ENCODE measurements around the gene RASL11A.
"Not testable (repeated sequence)": the region's sequence is repeated elsewhere in the genome, so short reads cannot be mapped to it uniquely, and the experiment has no call there.

RASL11A gene

DNA sequence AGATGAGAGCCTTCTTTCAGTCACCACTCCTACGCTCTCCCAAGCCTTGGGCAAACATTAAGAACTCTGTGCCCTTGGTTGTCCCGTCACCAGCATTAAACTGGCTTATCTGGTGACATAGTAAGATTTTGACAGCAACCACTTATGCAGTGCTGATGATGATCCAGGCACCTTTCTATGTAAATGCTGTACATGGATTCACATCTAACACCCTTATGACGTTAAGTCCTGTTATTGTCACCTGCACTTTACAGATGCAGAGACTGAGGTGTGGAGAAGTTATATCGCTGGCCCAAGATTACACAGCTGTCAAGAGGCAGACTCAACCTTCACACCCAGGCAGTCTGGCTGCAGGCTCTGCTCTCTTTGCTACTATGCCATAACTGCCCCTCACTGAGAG, 25.0 kb downstream of the RASL11A start:
- Histone ChIP-seq H3K27me3 (ENCODE audit: low read depth) (no peaks in the 10 kb centered on the region), H3K9me3 (no peaks in the 10 kb centered on the region), H3K4me3 (no peak overlapping the region), H3K4me1 (no peaks in the 10 kb centered on the region), H3K36me3 (replicated peaks) (no peaks in the 10 kb centered on the region)
- in situ Hi-C loops (cut with MboI; ENCODE audit: low sequenced_read_pairs): no loop called here
- no peak for DNase-seq (ENCODE audit: low spot score in 2 of 2)

GRCh38 chr13:27296496-27296895, 25.9 kb downstream of the RASL11A start:
- no peaks in the 10 kb centered on the region for H3K9me3 ChIP-seq
- no peaks in the 10 kb centered on the region for H3K27me3 ChIP-seq (ENCODE audit: low read depth)

DNA sequence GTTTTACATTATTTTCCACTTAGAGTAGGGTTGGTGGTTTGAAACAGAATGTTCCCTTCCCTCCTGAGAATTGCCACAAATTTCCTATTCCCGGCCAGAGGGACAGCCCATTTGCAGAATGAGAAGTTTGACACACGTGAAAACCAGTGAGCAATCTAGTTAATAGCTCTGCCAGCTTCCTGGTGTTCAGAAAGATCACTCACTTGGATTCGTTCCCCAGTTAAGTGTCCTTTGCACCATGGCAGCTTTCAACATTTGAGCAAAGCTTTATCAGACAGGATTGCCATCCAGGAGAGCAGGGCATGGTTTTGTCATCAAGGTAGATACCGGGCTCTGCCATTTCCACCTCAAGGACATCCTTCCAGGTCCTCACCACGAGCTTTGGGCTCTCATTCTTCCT, 28.2 kb downstream of the RASL11A start:
- no peaks in the 10 kb centered on the region for H3K9me3 ChIP-seq
- no peaks in the 10 kb centered on the region for H3K4me1 ChIP-seq
- H3K27me3 ChIP-seq (ENCODE audit: low read depth): no peaks in the 10 kb centered on the region
- no peaks in the 10 kb centered on the region for H3K36me3 ChIP-seq (replicated peaks)
- in situ Hi-C loops (cut with MboI; ENCODE audit: low sequenced_read_pairs): no loop called here
- no peak for DNase-seq (ENCODE audit: low spot score in 2 of 2)
- no peak overlapping the region for H3K4me3 ChIP-seq

More at GRCh38 chr13:27296496-27296895, 25.9 kb downstream of the RASL11A start:
- no peak overlapping the region for H3K4me3 ChIP-seq
- DNase-seq (ENCODE audit: low spot score in 2 of 2): no peak
- H3K36me3 ChIP-seq (replicated peaks): no peaks in the 10 kb centered on the region
- H3K4me1 ChIP-seq: no peaks in the 10 kb centered on the region
- in situ Hi-C loops (cut with MboI; ENCODE audit: low sequenced_read_pairs): no loop called here

DNA sequence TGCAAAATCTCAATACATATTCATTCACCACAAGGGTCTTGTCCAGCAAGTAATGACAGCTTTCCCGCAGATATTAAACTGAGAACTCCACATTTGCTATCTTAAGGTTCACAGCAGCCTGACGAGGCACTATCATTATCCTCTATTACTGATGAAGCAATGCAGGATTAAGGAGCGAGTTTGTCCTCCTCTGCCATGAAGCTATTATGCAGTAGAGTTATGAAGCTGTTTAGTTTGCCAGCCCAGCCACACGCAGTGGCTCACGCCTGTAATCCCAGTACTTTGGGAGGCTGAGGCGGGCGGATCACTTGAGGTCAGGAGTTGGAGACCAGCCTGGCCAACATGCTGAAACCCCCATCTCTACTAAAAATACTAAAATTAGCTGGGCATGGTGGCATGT, 29.8 kb downstream of the RASL11A start:
- in situ Hi-C loops (cut with MboI; ENCODE audit: low sequenced_read_pairs); H3K27me3 ChIP-seq (ENCODE audit: low read depth); DNase-seq (ENCODE audit: low spot score in 2 of 2); H3K4me1 ChIP-seq; H3K4me3 ChIP-seq; H3K36me3 ChIP-seq (replicated peaks); H3K9me3 ChIP-seq: not testable (repeated sequence)

GRCh38 chr13:27300941-27301586, 30.4 kb downstream of the RASL11A start:
- Histone ChIP-seq H3K36me3 (replicated peaks) (no peaks in the 10 kb centered on the region), H3K4me1 (no peaks in the 10 kb centered on the region), H3K4me3 (no peak overlapping the region), H3K27me3 (ENCODE audit: low read depth) (no peaks in the 10 kb centered on the region), H3K9me3 (no peaks in the 10 kb centered on the region)
- DNase-seq (ENCODE audit: low spot score in 2 of 2): no peak
- in situ Hi-C loops (cut with MboI; ENCODE audit: low sequenced_read_pairs): no loop called here

GRCh38 chr13:27302643-27303262, 32.1 kb downstream of the RASL11A start:
- H3K4me1 ChIP-seq: no peaks in the 10 kb centered on the region
- in situ Hi-C loops (cut with MboI; ENCODE audit: low sequenced_read_pairs): no loop called here
- no peak for DNase-seq (ENCODE audit: low spot score in 2 of 2)

DNA sequence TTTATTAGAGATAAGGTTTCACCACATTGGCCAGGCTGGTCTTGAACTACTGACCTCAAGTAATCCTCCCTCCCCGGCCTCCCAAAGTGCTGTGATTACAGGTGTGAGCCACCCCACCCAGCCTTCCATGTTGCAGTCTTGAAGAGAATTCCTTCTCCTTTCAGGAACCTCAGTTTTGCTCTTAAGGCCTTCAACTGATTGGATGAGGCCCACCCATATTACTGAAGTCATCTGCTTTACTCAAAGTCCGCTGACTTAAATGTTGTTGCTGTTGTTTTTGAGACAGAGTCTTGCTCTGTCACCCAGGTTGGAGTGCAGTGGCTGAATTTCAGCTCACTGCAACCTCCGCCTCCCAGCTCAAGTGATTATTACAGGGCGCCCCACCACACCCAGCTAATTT, 33.5 kb downstream of the RASL11A start:
- Histone ChIP-seq H3K36me3 (replicated peaks) (no peaks in the 10 kb centered on the region), H3K4me1 (no peaks in the 10 kb centered on the region), H3K9me3 (no peaks in the 10 kb centered on the region), H3K27me3 (ENCODE audit: low read depth) (no peaks in the 10 kb centered on the region), H3K4me3 (no peak overlapping the region)
- in situ Hi-C loops (cut with MboI; ENCODE audit: low sequenced_read_pairs): no loop called here
- DNase-seq (ENCODE audit: low spot score in 2 of 2): no peak

More at GRCh38 chr13:27302643-27303262, 32.1 kb downstream of the RASL11A start:
- no peaks in the 10 kb centered on the region for H3K36me3 ChIP-seq (replicated peaks)
- H3K27me3 ChIP-seq (ENCODE audit: low read depth): no peaks in the 10 kb centered on the region
- H3K4me3 ChIP-seq: no peak overlapping the region
- H3K9me3 ChIP-seq: no peaks in the 10 kb centered on the region

DNA sequence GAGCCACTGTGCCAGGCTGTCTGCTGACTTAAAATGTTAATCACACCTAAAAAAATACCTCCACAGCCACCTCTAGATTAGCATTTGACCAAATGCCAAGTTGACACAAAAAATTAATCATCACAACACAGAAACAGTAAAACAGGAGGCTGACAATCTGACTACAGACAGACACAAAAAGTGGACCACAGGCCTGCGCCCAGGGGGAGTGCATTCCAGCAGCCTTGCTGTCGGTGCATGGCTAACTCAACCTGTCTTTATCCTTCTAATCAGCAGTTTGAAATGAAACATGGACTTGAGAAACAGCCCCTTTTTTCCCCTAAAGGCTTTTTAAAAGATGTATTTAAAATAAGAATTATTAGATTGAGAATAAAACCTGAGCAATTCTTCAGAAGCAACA, 34.0 kb downstream of the RASL11A start:
- DNase-seq (ENCODE audit: low spot score in 2 of 2): no peak
- no peaks in the 10 kb centered on the region for H3K27me3 ChIP-seq (ENCODE audit: low read depth)
- no peaks in the 10 kb centered on the region for H3K9me3 ChIP-seq
- H3K4me3 ChIP-seq: no peak overlapping the region
- H3K4me1 ChIP-seq: no peaks in the 10 kb centered on the region
- no peaks in the 10 kb centered on the region for H3K36me3 ChIP-seq (replicated peaks)
- in situ Hi-C loops (cut with MboI; ENCODE audit: low sequenced_read_pairs): no loop called here

- Histone ChIP-seq H3K4me1 (peaks cover 12% of the 10 kb centered on the region), H3K27me3 (ENCODE audit: low read depth) (no peaks in the 10 kb centered on the region), H3K4me3 (no peak overlapping the region), H3K36me3 (replicated peaks) (no peaks in the 10 kb centered on the region), H3K9me3 (no peaks in the 10 kb centered on the region)
- no peak for DNase-seq (ENCODE audit: low spot score in 2 of 2)
- in situ Hi-C loops (cut with MboI; ENCODE audit: low sequenced_read_pairs): no loop called here
Measured at GRCh38 chr13:27306364-27306763, 35.7 kb downstream of the RASL11A start.

GRCh38 chr13:27308941-27309340, 38.3 kb downstream of the RASL11A start:
- H3K4me3 ChIP-seq: no peak overlapping the region
- peaks cover 21% of the 10 kb centered on the region for H3K4me1 ChIP-seq
- in situ Hi-C loops (cut with MboI; ENCODE audit: low sequenced_read_pairs): no loop called here
- no peaks in the 10 kb centered on the region for H3K27me3 ChIP-seq (ENCODE audit: low read depth)
- H3K36me3 ChIP-seq (replicated peaks): no peaks in the 10 kb centered on the region
- no peak for DNase-seq (ENCODE audit: low spot score in 2 of 2)
- no peaks in the 10 kb centered on the region for H3K9me3 ChIP-seq

DNA sequence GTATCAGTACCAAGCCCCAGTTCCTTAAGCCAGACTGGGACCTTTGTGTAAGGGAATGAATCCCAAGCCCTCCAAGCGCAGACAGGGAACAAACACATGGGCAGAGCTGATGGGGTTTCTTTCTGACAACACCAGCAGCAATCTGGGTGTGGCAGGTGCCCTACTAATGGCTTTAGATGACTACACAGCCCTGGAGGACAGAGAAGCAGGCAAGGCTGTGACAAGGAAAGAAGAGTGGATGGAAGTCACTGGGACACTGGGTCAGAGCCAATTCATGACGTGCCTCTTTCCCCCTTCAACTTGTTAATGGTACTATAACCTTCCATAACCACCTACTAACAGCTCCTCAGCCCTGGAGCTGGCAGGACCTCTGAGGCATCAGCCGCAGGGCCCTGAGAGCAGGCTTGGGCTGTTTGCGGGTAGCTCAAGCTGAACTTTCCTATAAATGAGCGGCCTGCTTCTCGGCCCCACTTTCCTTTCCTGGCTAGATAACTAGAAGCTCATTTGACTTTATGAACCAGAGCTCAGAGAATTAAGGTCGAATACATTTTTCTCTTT, 38.9 kb downstream of the RASL11A start:
- H3K27me3 ChIP-seq (ENCODE audit: low read depth): no peaks in the 10 kb centered on the region
- H3K4me1 ChIP-seq: peaks cover 21% of the 10 kb centered on the region
- no peak overlapping the region for H3K4me3 ChIP-seq
- DNase-seq (ENCODE audit: low spot score in 2 of 2): no peak
- in situ Hi-C loops (cut with MboI; ENCODE audit: low sequenced_read_pairs): no loop called here
- H3K36me3 ChIP-seq (replicated peaks): no peaks in the 10 kb centered on the region
- no peaks in the 10 kb centered on the region for H3K9me3 ChIP-seq

GRCh38 chr13:27309967-27310598, 39.5 kb downstream of the RASL11A start:
- Histone ChIP-seq H3K36me3 (replicated peaks) (no peaks in the 10 kb centered on the region), H3K9me3 (no peaks in the 10 kb centered on the region), H3K4me1 (peaks cover 21% of the 10 kb centered on the region), H3K4me3 (no peak overlapping the region), H3K27me3 (ENCODE audit: low read depth) (no peaks in the 10 kb centered on the region)
- DNase-seq (ENCODE audit: low spot score in 2 of 2): no peak
- in situ Hi-C loops (cut with MboI; ENCODE audit: low sequenced_read_pairs): no loop called here

- H3K36me3 ChIP-seq (replicated peaks): no peaks in the 10 kb centered on the region
- H3K27me3 ChIP-seq (ENCODE audit: low read depth): peaks cover 5% of the 10 kb centered on the region; the same call in 1 of the 2 replicates
- H3K4me3 ChIP-seq: no peak overlapping the region
- peaks cover 21% of the 10 kb centered on the region for H3K4me1 ChIP-seq
- H3K9me3 ChIP-seq: no peaks in the 10 kb centered on the region
- in situ Hi-C loops (cut with MboI; ENCODE audit: low sequenced_read_pairs): no loop called here
- DNase-seq (ENCODE audit: low spot score in 2 of 2): peak; percentile 31 to 55
Measured at GRCh38 chr13:27310946-27311345, 40.3 kb downstream of the RASL11A start.
